Muscle layer of duodenum (tissue), 2 donors: Measurements from ENCODE around the gene ZER1.
"Not testable (repeated sequence)": the region's sequence is repeated elsewhere in the genome, so short reads cannot be mapped to it uniquely, and the experiment has no call there.

Source experiments
- H3K27ac ChIP-seq: one replicate; pipeline ENCODE4 v1.7.0; 2013; ENCODE audit warnings: mild to moderate bottlenecking, low read length
- H3K27me3 ChIP-seq: one replicate; pipeline ENCODE4 v1.7.0; 2013; ENCODE audit warnings: low read depth, mild to moderate bottlenecking, control low read depth, low read length
- H3K36me3 ChIP-seq, 2 donors: one replicate each; pipeline ENCODE4 v1.7.0; 2013; ENCODE audit warnings: low read length in 2 of 2, control low read depth in 1 of 2, mild to moderate bottlenecking in 1 of 2; ENCODE audit not compliant: insufficient read depth in 2 of 2, control insufficient read depth in 1 of 2
- H3K4me1 ChIP-seq, 2 donors: one replicate each; pipeline ENCODE4 v1.7.0; 2013; ENCODE audit warnings: low read length in 2 of 2, mild to moderate bottlenecking in 2 of 2, control low read depth in 1 of 2, moderate library complexity in 1 of 2; ENCODE audit not compliant: insufficient read depth in 2 of 2, control insufficient read depth in 1 of 2
- H3K4me3 ChIP-seq, 2 donors: one replicate each; pipeline ENCODE4 v1.7.0; 2013; ENCODE audit warnings: low read length in 2 of 2, low read depth in 1 of 2, mild to moderate bottlenecking in 1 of 2
- H3K9me3 ChIP-seq, 2 donors: one replicate each; pipeline ENCODE4 v1.7.0; 2013; ENCODE audit warnings: low read length in 2 of 2, control low read depth in 1 of 2, mild to moderate bottlenecking in 1 of 2; ENCODE audit not compliant: control insufficient read depth in 1 of 2
- donor health status: healthy.

The ZER1 gene

DNA sequence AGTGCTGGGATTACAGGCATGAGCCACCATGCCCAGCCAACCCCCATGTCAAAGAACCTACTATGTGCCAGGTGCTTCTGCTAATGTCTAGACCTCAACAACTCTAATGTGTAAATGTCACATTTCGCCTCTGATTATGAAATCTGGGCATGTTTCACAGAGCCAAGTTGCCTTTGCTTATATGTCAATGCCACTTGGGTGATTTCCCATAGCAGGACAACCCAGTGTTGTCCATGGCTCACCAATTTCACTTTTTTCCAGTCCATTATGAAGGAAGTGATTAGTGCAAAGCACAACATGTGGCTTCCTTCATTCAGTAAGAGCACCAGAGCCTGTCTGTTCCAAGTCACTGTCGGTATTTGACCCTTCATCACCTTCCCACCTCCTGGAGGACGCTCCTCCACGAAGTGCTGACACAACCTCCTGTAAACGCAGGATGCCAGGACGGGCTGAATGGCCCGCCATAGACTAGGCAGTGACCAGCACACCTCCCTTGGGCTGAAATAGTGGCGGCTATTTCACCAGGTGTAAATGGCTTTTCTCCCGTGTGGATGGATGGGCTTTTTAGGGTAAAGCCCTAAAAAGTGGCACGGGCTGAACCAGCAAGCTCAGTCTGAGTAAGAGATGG, 70.4 kb downstream of the ZER1 start:
- Histone ChIP-seq H3K27ac (no peak overlapping the region), H3K9me3 (no peaks in the 10 kb centered on the region), H3K4me3 (no peak overlapping the region), H3K27me3 (no peaks in the 10 kb centered on the region), H3K4me1 (peaks cover 0 to 6% of the 10 kb centered on the region in 2 donors), H3K36me3 (peaks cover 0 to 7% of the 10 kb centered on the region in 2 donors)

DNA sequence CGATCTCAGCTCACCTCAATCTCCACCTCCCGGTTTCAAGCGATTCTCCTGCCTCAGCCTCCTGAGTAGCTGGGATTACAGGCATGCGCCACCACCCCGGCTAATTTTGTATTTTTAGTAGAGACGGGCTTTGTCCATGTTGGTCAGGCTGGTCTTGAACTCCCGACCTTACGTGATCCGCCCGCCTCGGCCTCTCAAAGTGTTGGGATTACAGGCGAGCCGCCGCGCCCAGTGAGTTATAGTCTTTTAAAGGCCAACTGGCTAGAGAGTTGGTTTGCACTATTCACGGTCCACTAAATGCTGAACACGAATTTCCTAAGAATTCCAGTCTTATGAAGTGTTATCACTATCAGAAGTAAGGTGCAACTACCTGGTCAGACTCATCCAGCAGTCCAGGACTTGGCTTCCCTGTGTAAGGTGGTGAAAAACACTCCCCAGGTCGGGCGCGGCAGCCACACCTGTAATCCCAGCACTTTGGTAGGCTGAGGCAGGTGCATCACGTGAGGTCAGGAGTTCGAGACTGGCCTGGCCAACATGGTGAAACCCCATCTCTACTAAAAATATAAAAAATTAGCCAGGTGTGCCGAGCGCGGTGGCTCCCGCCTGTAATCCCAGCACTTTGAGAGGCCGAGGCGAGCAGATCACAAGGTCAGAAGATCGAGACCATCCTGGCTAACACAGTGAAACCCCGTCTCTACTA, 72.5 kb downstream of the ZER1 start:
- not testable (repeated sequence) for H3K27me3 ChIP-seq, H3K27ac ChIP-seq, H3K4me1 ChIP-seq, H3K4me3 ChIP-seq, H3K9me3 ChIP-seq
- H3K36me3 ChIP-seq, result peaks cover 10 to 19% of the 10 kb centered on the region in 2 donors

DNA sequence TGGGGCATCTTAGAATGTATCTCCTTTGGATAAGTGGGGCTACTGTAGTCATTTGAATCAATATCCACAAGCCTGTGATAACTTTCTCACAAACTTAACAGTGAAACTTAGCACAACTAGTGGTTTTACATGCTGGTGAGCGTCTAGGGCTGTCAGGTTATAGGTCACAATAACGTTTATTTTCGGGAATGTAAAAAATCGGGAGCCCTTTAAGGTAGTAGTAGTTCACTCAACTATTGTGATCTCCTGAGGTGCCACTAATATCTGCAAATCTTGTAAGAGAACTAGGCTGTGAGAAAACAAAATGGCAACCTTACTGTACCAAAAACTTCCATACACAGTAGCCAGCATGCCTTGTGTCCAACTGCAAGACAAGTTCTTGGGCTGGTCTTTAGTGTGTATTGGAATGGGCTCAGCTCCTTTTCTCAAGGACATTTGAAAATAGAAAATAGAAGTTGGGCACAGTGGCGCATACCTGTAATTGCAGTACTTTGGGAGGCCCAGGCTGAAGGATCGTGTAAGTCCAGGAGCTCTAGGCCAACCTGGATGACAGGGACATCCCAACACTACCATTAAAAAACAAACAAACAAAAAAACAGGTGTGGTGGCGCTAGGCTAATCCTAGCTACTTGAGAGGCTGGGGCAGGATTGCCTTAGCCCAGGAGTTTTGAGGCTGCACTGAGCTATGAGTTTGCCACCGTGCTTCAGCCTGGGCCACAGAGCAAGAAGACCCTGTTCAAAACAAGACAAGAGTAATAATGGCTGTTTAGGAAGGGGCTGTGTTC, 74.6 kb downstream of the ZER1 start:
- Histone ChIP-seq H3K4me3 (no peak overlapping the region), H3K27me3 (no peaks in the 10 kb centered on the region), H3K4me1 (no peaks in the 10 kb centered on the region), H3K9me3 (no peaks in the 10 kb centered on the region), H3K27ac (no peak overlapping the region), H3K36me3 (peaks cover 30 to 40% of the 10 kb centered on the region in 2 donors)

DNA sequence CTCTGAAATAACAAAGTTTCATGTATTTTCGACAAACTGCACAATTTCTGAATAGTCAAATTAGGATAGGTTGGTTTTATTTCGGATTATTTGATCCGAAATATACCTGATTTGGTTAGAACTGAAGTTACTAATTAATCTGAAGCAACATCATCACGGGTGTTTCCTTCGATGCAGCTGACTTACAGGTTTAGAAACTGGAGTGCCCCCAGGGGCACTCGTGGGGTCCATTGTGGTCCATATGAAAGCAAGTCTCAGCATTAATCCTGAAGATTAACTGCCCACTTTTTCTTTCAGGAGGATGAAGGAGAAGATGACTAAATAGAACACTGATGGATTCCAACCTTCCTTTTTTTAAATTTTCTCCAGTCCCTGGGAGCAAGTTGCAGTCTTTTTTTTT, 77.4 kb downstream of the ZER1 start:
- Histone ChIP-seq H3K27ac (no peak overlapping the region), H3K27me3 (no peaks in the 10 kb centered on the region), H3K9me3 (no peaks in the 10 kb centered on the region), H3K4me3 (no peak overlapping the region), H3K36me3 (peaks cover 35 to 40% of the 10 kb centered on the region in 2 donors), H3K4me1 (peaks cover 4 to 13% of the 10 kb centered on the region in 2 donors)

DNA sequence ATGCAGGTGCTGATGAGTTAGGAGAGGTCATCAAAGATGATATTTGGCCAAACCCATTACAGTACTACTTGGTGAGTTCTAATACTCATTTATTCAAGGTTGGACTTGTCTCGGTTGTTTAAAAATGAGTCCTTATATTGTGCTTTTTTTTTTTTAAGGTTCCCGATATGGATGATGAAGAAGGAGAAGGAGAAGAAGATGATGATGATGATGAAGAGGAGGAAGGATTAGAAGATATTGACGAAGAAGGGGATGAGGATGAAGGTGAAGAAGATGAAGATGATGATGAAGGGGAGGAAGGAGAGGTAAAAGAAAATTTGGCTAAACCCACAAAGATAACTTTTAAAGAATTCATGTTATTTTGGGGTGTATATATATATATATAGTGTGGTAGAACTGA, 78.0 kb downstream of the ZER1 start:
- not testable (repeated sequence) for H3K9me3 ChIP-seq, H3K27me3 ChIP-seq, H3K27ac ChIP-seq, H3K4me3 ChIP-seq
- Histone ChIP-seq H3K4me1 (peaks cover 4 to 13% of the 10 kb centered on the region in 2 donors), H3K36me3 (peaks cover 35 to 40% of the 10 kb centered on the region in 2 donors)

DNA sequence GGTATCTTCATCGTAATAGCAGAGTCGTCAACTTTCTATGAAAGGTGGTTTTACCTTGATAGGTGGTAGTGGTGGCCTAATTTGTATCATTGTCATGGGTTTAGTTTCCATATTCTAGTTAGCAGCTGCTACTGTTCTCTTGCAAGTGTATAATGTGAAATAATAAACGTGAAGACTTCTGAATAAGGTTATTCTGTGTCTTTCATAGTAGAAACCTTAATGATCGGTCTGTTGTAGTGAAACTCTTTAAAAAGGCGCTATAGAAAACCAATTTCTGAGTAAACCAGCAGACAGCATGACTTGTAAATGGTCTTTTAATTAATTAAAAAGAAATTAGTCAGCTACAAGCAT, 81.1 kb downstream of the ZER1 start:
- Histone ChIP-seq H3K36me3 (peaks cover 27 to 31% of the 10 kb centered on the region in 2 donors), H3K4me1 (peaks cover 4 to 25% of the 10 kb centered on the region in 2 donors), H3K27ac (peak overlapping the region; percentile 84), H3K4me3 (peak overlapping the region; percentile 84 to 87), H3K9me3 (no peaks in the 10 kb centered on the region), H3K27me3 (no peaks in the 10 kb centered on the region)

DNA sequence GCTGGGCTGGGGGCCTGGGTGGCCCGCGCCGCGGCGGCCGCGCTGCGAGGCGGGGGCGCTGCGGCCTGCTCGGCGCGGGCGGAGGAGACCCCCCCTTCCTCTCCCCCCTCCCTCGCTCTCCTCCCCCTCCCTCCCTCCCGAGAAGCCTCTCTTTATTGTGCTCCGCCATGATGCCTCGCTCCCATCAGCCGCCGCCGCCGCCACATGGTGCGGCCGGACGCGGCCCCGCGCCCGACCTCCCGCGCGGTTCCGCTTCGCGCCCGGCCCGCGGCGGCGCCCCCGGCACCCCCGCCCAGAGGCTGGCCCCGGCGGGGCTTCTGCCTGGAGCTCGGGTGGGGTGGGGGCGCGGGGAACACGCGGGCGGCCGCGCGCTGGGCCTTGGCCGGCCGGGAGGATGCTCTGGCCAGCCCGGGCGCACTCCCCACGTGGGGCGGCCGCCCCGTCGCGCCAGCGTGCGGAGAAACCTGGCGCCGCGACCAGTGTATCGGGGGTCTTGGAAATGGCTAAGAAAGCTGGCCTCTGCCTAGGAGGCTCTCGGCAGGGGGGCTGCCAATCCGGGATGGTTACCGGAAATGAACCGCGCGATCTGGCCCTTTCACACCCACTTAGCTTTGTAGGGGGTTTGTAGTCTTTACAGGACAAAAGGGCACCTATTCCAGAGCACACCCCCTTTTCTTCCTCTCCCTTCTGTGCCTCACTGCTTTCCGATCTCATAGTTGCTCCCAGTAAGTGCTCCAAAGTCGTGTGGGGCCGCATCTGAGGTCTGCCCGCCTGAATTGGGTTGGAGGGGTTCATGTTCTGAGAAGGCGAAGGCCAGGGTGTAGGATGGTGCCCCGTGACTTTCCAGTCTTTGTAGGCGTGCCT, 81.7 kb downstream of the ZER1 start:
- H3K27ac ChIP-seq, result peak overlapping the region; percentile 84
- no peaks in the 10 kb centered on the region for H3K9me3 ChIP-seq
- H3K36me3 ChIP-seq, result peaks cover 25 to 28% of the 10 kb centered on the region in 2 donors
- H3K4me1 ChIP-seq, result peaks cover 9 to 25% of the 10 kb centered on the region in 2 donors
- H3K4me3 ChIP-seq, result peak overlapping the region; percentile 84 to 87
- H3K27me3 ChIP-seq, result no peaks in the 10 kb centered on the region

DNA sequence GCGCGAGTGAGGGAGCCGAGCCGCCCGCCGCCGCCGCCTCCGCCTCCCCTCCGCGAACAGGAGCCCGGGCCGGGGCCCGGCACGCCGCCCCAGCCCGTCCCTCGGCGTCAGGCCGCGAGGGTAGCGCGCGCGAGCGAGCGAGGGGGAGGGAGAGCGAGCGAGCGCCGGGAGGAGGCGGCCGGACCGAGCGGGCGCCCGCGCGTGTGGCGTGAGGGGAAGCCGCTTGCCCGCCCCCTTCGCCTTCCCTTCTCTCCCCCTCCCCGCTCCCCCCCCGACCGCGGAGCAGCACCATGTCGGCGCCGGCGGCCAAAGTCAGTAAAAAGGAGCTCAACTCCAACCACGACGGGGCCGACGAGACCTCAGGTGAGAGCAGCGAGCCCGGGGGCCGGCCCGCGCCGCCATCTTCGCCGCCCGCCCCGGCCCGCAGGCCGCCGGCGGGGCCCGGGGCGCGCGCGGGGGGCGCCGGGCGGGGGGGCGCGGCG, 82.4 kb downstream of the ZER1 start:
- H3K27me3 ChIP-seq, result no peaks in the 10 kb centered on the region
- peaks cover 11 to 31% of the 10 kb centered on the region in 2 donors for H3K4me1 ChIP-seq
- no peaks in the 10 kb centered on the region for H3K9me3 ChIP-seq
- no peak overlapping the region for H3K27ac ChIP-seq
- H3K36me3 ChIP-seq, result peaks cover 22 to 26% of the 10 kb centered on the region in 2 donors
- peak overlapping the region in 1 of 2 donors; percentile 57 for H3K4me3 ChIP-seq

DNA sequence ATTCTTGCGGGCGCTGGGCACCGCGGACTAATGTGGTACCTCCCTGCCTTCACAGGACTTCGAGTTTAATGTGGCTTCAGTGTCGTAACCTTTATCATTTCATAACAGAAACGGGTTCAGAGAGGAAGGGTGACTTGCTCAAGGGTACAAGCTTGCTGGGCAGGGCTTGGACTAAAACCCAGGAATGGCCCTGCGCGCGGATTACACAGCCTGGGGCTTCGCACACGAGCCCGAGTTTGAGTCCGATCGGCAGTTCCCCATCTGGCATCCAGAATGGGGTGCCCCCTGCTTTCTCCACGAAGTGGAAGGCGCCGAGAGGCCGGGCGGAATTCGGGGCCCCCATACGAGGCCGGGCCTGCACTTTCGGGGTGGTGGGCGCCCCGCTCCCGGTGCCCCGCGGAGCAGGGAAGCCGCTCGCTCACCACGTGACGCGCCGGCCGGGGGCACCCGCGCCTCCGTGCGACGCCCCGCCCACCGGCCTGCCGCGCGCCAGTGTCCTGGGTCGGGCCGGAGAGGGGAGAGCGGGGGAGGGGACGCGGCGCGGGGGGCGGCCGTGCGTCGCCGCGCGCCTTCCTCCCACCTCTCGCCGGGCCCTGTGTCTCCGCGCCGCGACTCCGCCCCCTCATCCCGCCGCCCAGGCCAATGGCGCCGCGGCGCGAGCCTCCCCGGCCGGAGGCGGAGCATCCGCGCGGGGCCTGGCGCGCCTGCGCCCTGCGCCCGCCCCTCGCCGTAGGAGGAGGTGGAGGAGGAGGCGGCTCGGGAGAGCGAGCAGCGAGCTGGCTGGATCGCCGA, 83.0 kb downstream of the ZER1 start, which contains the start of gene SET:
Gene SET (plus strand): TSS at position 722 of the 792 bp plus-strand sequence. CDS start 361 bp downstream, outside the sequence.
- peak within 1 kb of the TSS; percentile 76 for H3K27ac ChIP-seq
- peaks cover 16 to 20% of the 10 kb centered on the region in 2 donors for H3K36me3 ChIP-seq
- H3K9me3 ChIP-seq, result no peaks in the 10 kb centered on the region
- H3K4me3 ChIP-seq, result peak within 1 kb of the TSS; percentile 84 to 87
- no peaks in the 10 kb centered on the region for H3K27me3 ChIP-seq
- H3K4me1 ChIP-seq, result peaks cover 11 to 35% of the 10 kb centered on the region in 2 donors

DNA sequence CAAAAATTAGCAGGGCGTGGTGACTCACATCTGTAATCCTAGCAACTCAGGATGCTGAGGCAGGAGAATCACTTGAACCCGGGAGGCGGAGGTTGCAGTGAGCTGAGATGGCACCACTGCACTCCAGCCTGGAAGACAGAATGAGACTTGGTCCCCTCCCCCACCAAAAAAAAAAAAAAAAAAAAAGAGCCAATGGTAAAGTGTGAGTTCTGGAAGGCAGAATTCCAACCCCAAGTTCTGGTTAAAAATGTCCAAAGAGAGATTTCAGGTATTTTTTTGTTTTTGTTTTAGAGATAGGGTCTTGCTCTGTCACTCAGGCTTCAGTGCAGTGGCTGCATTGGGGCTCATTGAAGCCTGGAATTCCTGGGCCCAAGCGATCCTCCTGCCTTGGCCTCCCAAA, 84.3 kb downstream of the ZER1 start:
- no peaks in the 10 kb centered on the region for H3K9me3 ChIP-seq
- peaks cover 3 to 8% of the 10 kb centered on the region in 2 donors for H3K36me3 ChIP-seq
- H3K27ac ChIP-seq, result no peak overlapping the region
- peaks cover 11 to 38% of the 10 kb centered on the region in 2 donors for H3K4me1 ChIP-seq
- H3K4me3 ChIP-seq, result no peak overlapping the region
- H3K27me3 ChIP-seq, result no peaks in the 10 kb centered on the region
